ENCODE measurements around the gene AGBL4.

The AGBL4 gene

GRCh38 chr1:49694251-49694827 lies 329.4 kb downstream of the AGBL4 start:
- no peak for DNase-seq

GRCh38 chr1:49686107-49686506 lies 337.6 kb downstream of the AGBL4 start:
- DNase-seq = no peak

- no peak for DNase-seq
These were observed 346.0 kb downstream of the AGBL4 start for GRCh38 chr1:49677706-49678105.

- no peak for DNase-seq
These were observed 372.6 kb downstream of the AGBL4 start for GRCh38 chr1:49651136-49651535.

- no peak for DNase-seq
These were observed 393.6 kb downstream of the AGBL4 start for GRCh38 chr1:49630156-49630555.

GRCh38 chr1:49627781-49628180 lies 396.0 kb downstream of the AGBL4 start:
- DNase-seq = no peak

- no peak for DNase-seq
These were observed 397.3 kb downstream of the AGBL4 start for GRCh38 chr1:49626472-49626871.

- no peak for DNase-seq
These were observed 400.9 kb downstream of the AGBL4 start for GRCh38 chr1:49622877-49623276.

- no peak for DNase-seq
These were observed 417.7 kb downstream of the AGBL4 start for GRCh38 chr1:49606082-49606481.

GRCh38 chr1:49597436-49597835 lies 426.3 kb downstream of the AGBL4 start:
- DNase-seq = no peak

GRCh38 chr1:49576327-49576901 lies 447.3 kb downstream of the AGBL4 start:
- no peak for DNase-seq

- no peak for DNase-seq
These were observed 467.0 kb downstream of the AGBL4 start for GRCh38 chr1:49556676-49557234.

- DNase-seq = no peak
These were observed 471.7 kb downstream of the AGBL4 start for GRCh38 chr1:49552101-49552500.

GRCh38 chr1:49544615-49545014 lies 479.1 kb downstream of the AGBL4 start:
- DNase-seq = no peak

GRCh38 chr1:49541096-49541752 lies 482.5 kb downstream of the AGBL4 start:
- no peak for DNase-seq

GRCh38 chr1:49527606-49528305 lies 496.0 kb downstream of the AGBL4 start:
- no peak for DNase-seq

- no peak for DNase-seq
These were observed 497.1 kb downstream of the AGBL4 start for GRCh38 chr1:49526672-49527071.

GRCh38 chr1:49523764-49524163 lies 500.0 kb downstream of the AGBL4 start:
- DNase-seq = no peak

- no peak for DNase-seq
These were observed 556.8 kb downstream of the AGBL4 start for GRCh38 chr1:49466961-49467360.

- no peak for DNase-seq
These were observed 558.1 kb downstream of the AGBL4 start for GRCh38 chr1:49465486-49466185.

- no peak for DNase-seq
These were observed 575.6 kb downstream of the AGBL4 start for GRCh38 chr1:49448200-49448599.

GRCh38 chr1:49436865-49437264 lies 586.9 kb downstream of the AGBL4 start:
- DNase-seq = no peak

GRCh38 chr1:49435291-49435690 lies 588.5 kb downstream of the AGBL4 start:
- DNase-seq = peak; percentile 1
